Loucy (cell line): ENCODE results near the gene APH1B.

Source experiments
- H2AFZ ChIP-seq: fragments of 200-600 bp; sonication (generic); 2 replicates; pipeline ENCODE4 v1.6.0; 2016; ENCODE audit warnings: antibody characterized with exemption, mild to moderate bottlenecking, low read length, moderate library complexity
- H3F3A ChIP-seq: fragments of 200-600 bp; 2 replicates; pipeline ENCODE4 v1.6.0; 2016; ENCODE audit warnings: antibody characterized with exemption, low read depth, mild to moderate bottlenecking
- H3K27me3 ChIP-seq: fragments of 200-600 bp; sonication (generic); 2 replicates; pipeline ENCODE4 v1.6.1; 2014; ENCODE audit warnings: low read length, mild to moderate bottlenecking; ENCODE audit not compliant: insufficient read depth, poor library complexity, severe bottlenecking
- H3K36me3 ChIP-seq: fragments of 200-600 bp; sonication (generic); 2 replicates; pipeline ENCODE4 v1.6.1; 2016; ENCODE audit warnings: low read length; ENCODE audit not compliant: insufficient read depth
- H3K4me1 ChIP-seq: fragments of 200-600 bp; sonication (generic); 2 replicates; pipeline ENCODE4 v1.5.1; 2014; ENCODE audit warnings: low read length, mild to moderate bottlenecking; ENCODE audit not compliant: insufficient read depth, poor library complexity, severe bottlenecking
- H3K4me2 ChIP-seq: fragments of 200-600 bp; sonication (generic); 2 replicates; pipeline ENCODE4 v1.6.0; 2014; ENCODE audit warnings: antibody characterized with exemption, low read length, low read depth, mild to moderate bottlenecking; ENCODE audit not compliant: poor library complexity, severe bottlenecking
- H3K4me3 ChIP-seq: fragments of 200-600 bp; sonication (generic); 2 replicates; pipeline ENCODE4 v1.5.1; 2014; ENCODE audit warnings: low read length, mild to moderate bottlenecking, mixed read lengths; ENCODE audit not compliant: poor library complexity, severe bottlenecking
- H3K79me2 ChIP-seq: fragments of 200-600 bp; sonication (generic); 2 replicates; pipeline ENCODE4 v1.6.1; 2014; ENCODE audit warnings: low read length; ENCODE audit not compliant: insufficient read depth
- H3K9ac ChIP-seq: fragments of 200-600 bp; sonication (generic); 2 replicates; pipeline ENCODE4 v1.6.0; 2014; ENCODE audit warnings: mild to moderate bottlenecking, low read depth, low read length, moderate library complexity; ENCODE audit not compliant: poor library complexity, severe bottlenecking
- H3K9me2 ChIP-seq: fragments of 200-600 bp; sonication (generic); replicated peaks from 2 replicates; pipeline ENCODE4 v1.6.1; 2016; ENCODE audit warnings: low read depth, low read length, mixed read lengths
- H3K9me3 ChIP-seq: fragments of 200-600 bp; sonication (generic); 2 replicates; pipeline ENCODE4 v1.6.1; 2014; ENCODE audit warnings: mild to moderate bottlenecking, antibody characterized with exemption, low read length, low read depth; ENCODE audit not compliant: insufficient read depth
- H4K20me1 ChIP-seq: fragments of 200-600 bp; sonication (generic); 2 replicates; pipeline ENCODE4 v1.6.0; 2014; ENCODE audit warnings: antibody characterized with exemption, low read length, mild to moderate bottlenecking; ENCODE audit not compliant: insufficient read depth, poor library complexity, severe bottlenecking
- EZH2phosphoT487 ChIP-seq: fragments of 200-600 bp; IDR thresholded peaks from 2 replicates; pipeline ENCODE4 v1.6.1; 2018; ENCODE audit warnings: antibody characterized with exemption, mild to moderate bottlenecking, moderate library complexity, borderline replicate concordance
- TF ChIP-seq, protein P1 (sequence below): fragments of 200-600 bp; sonication (generic); conservative IDR thresholded peaks from 2 replicates; pipeline ENCODE4 v1.5.1; 2014; ENCODE audit warnings: mild to moderate bottlenecking, antibody characterized with exemption, low read length

The APH1B gene

GRCh38 chr15:63254991-63255390 lies 22.4 kb upstream of the APH1B start:
- no peak overlapping the region for H3K4me2 ChIP-seq
- no peak overlapping the region for H3K9ac ChIP-seq
- peaks cover 78% of the 10 kb centered on the region for H3K36me3 ChIP-seq
- TF ChIP-seq, protein P1, sequence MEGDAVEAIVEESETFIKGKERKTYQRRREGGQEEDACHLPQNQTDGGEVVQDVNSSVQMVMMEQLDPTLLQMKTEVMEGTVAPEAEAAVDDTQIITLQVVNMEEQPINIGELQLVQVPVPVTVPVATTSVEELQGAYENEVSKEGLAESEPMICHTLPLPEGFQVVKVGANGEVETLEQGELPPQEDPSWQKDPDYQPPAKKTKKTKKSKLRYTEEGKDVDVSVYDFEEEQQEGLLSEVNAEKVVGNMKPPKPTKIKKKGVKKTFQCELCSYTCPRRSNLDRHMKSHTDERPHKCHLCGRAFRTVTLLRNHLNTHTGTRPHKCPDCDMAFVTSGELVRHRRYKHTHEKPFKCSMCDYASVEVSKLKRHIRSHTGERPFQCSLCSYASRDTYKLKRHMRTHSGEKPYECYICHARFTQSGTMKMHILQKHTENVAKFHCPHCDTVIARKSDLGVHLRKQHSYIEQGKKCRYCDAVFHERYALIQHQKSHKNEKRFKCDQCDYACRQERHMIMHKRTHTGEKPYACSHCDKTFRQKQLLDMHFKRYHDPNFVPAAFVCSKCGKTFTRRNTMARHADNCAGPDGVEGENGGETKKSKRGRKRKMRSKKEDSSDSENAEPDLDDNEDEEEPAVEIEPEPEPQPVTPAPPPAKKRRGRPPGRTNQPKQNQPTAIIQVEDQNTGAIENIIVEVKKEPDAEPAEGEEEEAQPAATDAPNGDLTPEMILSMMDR: no peak
- no peak for TF ChIP-seq EZH2phosphoT487
- H3K9me2 ChIP-seq: no peaks in the 10 kb centered on the region
- H3F3A ChIP-seq: no peaks in the 10 kb centered on the region
- no peaks in the 10 kb centered on the region for H3K9me3 ChIP-seq
- H3K4me3 ChIP-seq: no peak overlapping the region
- H3K27me3 ChIP-seq: no peaks in the 10 kb centered on the region
- H3K79me2 ChIP-seq: no peaks in the 10 kb centered on the region
- H2AFZ ChIP-seq: no peak overlapping the region
- H4K20me1 ChIP-seq: no peaks in the 10 kb centered on the region
- no peaks in the 10 kb centered on the region for H3K4me1 ChIP-seq

DNA sequence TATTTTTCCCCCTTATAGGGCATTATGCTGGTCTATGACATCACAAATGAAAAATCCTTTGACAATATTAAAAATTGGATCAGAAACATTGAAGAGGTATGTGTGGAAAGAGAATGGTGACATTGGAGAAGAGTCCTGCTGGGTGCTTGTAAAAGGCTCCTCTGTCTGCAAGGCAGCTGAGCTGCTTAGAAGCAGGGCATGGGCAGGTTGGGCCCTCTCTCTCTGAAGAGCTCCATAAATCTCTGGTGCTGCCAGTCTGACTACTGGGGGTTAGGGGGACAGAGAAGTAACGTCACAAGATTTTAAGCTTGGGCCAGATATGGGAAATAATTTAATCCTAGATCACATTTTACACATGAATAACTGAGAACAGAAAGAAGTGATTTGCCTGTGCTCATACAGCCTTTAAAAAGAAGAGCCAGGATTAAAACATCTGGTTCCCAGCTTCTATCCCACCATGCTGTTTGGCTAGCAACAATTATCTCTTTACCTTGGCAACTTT lies 21.9 kb upstream of the APH1B start:
- Histone ChIP-seq H3K9ac (no peak overlapping the region), H3K9me3 (no peaks in the 10 kb centered on the region), H3K4me2 (no peak overlapping the region), H4K20me1 (no peaks in the 10 kb centered on the region), H3K9me2 (no peaks in the 10 kb centered on the region), H3K79me2 (no peaks in the 10 kb centered on the region), H3K4me3 (no peak overlapping the region), H3K27me3 (no peaks in the 10 kb centered on the region), H3F3A (no peaks in the 10 kb centered on the region), H3K36me3 (peaks cover 78% of the 10 kb centered on the region), H3K4me1 (no peaks in the 10 kb centered on the region), H2AFZ (no peak overlapping the region)
- no peak for TF ChIP-seq EZH2phosphoT487
- TF ChIP-seq, protein P1: no peak

DNA sequence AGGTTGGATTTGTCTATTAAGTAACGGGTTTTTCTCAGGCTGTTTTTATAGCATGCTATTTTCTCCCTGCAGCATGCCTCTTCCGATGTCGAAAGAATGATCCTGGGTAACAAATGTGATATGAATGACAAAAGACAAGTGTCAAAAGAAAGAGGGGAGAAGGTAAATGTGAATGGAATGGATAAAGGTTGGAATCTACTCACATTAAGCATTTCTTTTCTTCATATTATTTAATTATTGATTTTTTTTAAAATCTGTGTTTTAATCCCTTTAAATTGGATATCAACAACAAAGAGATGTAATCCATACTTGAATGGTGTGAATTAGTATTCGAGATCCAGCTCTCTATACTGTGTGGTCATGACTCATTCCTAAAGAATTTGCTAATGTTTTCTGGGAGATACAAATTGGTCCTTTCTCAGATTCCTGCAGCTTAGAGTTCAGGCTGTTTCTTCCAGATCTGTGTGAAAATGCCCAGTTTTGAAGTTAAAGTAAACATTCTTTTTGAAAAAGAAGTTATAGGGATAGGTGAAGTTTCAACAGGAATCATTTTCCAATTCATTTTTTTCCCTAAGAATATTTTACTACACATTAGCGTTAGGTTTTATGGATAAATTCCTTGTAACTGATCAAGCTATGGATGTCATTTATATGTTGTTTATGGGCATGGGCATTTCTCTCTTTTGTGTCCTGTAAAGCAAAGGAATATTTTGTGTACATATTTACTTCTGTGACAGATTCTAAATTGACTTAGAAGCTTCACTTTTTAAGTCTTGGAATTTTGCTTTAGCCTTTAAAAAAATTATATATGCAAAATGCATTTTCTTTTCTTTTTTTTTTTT lies 20.8 kb upstream of the APH1B start:
- Histone ChIP-seq H3K9me3 (no peaks in the 10 kb centered on the region), H3K4me3 (no peak overlapping the region), H3K4me2 (no peak overlapping the region)

More for the DNA sequence above, 20.8 kb upstream of the APH1B start:
- Histone ChIP-seq H3K27me3 (no peaks in the 10 kb centered on the region), H3K36me3 (peaks cover 78% of the 10 kb centered on the region), H2AFZ (no peak overlapping the region), H3K79me2 (no peaks in the 10 kb centered on the region), H3F3A (no peaks in the 10 kb centered on the region), H3K9ac (no peak overlapping the region), H3K9me2 (no peaks in the 10 kb centered on the region), H3K4me1 (no peaks in the 10 kb centered on the region), H4K20me1 (no peaks in the 10 kb centered on the region)
- TF ChIP-seq, protein P1: no peak
- no peak for TF ChIP-seq EZH2phosphoT487
